TTC549 (cell line): ENCODE measurements around the gene USP30.

Source experiments
- FAIRE-seq: peaks from 2 replicates; lab custom pipeline; 2012; peaks lifted over from hg19 to GRCh38; lab: Jason Lieb, UNC

Gene USP30

DNA sequence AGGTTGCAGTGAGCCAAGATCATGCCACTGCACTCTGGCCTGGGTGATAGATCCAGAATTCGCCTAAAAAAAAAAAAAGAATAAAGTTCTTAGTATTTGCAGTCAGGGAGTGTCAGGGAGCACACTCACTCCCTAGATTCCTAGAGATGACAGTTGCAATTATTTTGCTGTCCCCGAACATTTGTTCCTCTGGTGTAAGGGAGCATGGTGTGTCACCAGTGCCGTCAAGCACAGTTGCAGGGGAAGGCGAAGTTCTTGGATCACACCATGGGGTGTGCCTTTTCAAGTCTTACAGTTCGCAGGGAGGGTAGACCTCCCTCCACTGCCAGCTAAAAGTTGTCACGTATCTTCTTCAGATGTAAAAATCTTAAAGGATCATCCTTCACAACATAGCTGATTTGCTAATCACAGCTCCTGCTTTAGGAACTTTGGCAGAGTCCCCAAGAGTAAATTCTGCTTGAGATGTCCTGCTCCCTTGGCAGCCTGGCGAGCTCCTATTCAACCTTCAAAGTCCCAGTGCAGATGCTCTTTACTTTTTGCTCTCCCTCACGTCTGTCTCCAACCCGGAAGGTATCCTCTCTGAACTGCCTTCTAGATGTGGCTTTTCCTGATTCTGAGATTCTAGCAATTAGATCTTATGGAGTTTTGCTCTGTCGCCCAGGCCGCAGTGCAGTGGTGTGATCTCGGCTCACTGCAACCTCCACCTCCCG, 75.3 kb downstream of the USP30 start:
- FAIRE-seq: no peak

- FAIRE-seq: no peak
These were observed 78.1 kb downstream of the USP30 start for GRCh38 chr12:109130297-109131153.

DNA sequence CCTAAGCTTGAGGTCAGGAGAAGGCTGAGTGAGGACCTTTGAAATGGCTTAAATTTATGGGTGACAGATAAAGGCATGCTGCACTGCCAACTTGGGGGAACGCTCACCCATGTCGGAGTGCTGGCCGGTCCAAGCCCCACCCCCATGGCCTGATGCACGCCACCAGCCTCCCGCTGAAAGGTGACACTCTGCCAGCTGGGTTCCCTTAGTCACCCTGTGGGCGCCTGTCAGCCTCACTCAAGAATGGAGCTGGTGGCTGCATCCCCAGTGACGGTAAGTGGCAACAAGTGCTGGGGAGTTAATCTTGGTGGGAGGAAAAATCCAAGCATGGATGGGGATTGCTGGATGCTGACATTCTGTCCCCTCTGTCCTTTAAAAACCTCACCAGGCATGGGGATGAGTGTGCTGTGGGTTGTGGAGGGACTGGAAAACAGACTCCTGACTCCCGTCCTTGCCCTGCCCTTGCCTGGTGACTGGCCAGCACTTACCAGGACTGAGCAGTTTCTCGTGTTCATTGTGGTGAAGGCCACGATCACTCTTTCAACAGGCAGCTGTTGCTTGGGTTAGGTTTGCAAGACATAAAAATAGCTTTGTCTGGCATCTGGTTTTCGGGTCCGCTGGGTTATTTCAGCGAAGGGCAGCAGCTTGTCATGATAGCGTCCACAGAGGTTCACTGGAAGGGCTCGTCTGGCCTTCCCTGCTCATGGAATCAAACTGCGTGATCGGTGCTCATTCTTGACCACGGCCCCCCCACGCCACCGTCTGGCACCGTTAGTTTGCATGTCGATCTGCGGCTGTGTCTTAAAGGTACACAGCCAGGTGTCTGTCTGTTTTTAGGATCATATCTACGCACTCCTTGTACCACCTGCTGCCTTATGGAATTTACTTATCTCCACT, 79.0 kb downstream of the USP30 start:
- no peak for FAIRE-seq

DNA sequence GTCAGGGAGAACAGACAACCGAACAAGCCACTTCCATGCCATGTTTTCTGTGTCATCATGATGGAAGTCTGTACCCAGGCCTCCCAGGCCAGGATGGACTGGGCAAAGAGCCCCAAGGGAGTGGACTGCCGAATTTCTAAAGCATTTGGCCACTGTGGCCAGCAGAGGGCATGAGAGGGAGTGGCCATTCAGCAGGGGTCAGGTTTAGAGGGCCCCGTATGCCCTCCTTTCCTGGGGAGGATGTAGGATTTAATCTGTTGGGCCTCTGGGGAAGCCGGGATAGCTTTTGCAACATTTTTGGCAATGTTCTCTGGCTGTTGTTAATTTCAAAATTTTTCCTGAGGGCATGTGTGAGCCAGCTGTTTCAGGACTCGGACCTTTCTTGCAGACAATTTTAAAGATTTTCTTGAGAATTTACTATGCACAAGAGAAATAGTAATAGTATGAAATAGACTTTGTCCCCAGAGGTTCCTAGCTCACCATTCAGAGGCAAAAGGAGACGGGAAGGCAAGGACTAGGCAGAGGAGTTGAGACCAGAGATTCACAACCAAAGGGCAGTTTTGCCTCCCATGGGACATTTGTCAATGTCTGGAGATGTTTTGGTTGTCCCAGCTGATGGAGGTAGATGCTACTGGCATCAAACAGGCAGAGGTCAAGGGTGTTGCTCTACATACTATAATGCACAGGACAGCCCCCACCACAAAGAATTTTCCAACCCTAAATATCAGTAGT, 82.0 kb downstream of the USP30 start:
- FAIRE-seq: no peak

DNA sequence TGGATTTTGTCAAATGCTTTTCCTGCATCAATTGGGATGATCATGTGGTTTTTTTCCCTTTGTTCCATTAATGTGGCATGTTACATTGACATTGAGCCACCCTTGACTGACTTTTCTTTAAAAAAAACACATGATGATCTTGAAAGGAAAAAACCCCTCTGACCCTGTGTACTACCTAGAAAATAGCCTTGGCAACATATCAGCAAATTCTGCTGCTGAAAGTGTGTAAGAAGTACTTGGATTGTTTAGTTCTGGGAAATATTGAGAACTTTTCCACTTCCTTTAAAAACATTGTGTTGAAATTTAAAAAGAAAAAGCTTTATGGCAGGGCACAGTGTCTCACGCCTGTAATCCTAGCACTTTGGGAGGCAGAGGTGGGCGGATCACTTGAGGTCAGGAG, 84.7 kb downstream of the USP30 start:
- no peak for FAIRE-seq
